PC-3 (cell line): ENCODE data around the gene ENO3. TPM values are rescaled to one million over a fixed set of nuclear protein-coding genes. Genes with fewer than 3 reads are reported as not detected.

Experiments used
- microRNA-seq: library from miRNA; unstranded; fragments of <30 nt; microRNA quantifications from one replicate; pipeline ENCODE4 v1.1.0, GENCODE V29; 2020; ENCODE audit not compliant: unreplicated experiment
- total RNA-seq: library from RNA; depleted of rRNA; stranded (reverse); fragments of >200 nt; gene quantifications from 2 replicates; pipeline ENCODE4 v1.2.3, GENCODE V29; 2014; rRNA removed

The ENO3 gene
- total RNA-seq, 1 experiment from 2014 or later, result 2.4 TPM

Small RNA genes within 50 kb of the gene (microRNA-seq; reads per million reads assigned to microRNA genes)
- gene MIR6864 (not detected), gene MIR6865 (not detected)

Other genes with a start within 250 kb of the ENO3 start
- gene PELP1, start 247.0 kb upstream of the ENO3 start, total RNA-seq, result 35.1 and 37.6 TPM in 2 replicates
- gene ARRB2, start 240.5 kb upstream of the ENO3 start, total RNA-seq, result 22.2 and 28.1 TPM in 2 replicates
- gene MED11, start 219.7 kb upstream of the ENO3 start, total RNA-seq, result 25.4 and 28.9 TPM in 2 replicates
- gene ZMYND15, start 211.3 kb upstream of the ENO3 start, total RNA-seq, result 0.51 and 0.58 TPM in 2 replicates
- 22.1 and 38.7 TPM in 2 replicates for gene CXCL16, start 211.2 kb upstream of the ENO3 start, total RNA-seq
- not detected in 2 replicates for gene TM4SF5, start 179.2 kb upstream of the ENO3 start, total RNA-seq
- 1.2 and 3.1 TPM in 2 replicates for gene VMO1, start 164.8 kb upstream of the ENO3 start, total RNA-seq
- 0.98 TPM in 1 of 2 replicates, not detected in the other for gene GLTPD2, start 162.2 kb upstream of the ENO3 start, total RNA-seq
- 281 and 405 TPM in 2 replicates for gene PSMB6, start 155.0 kb upstream of the ENO3 start, total RNA-seq
- gene PLD2, start 144.0 kb upstream of the ENO3 start, total RNA-seq, result 24.3 and 27.3 TPM in 2 replicates
- gene MINK1, start 117.8 kb upstream of the ENO3 start, total RNA-seq, result 44.5 and 64.8 TPM in 2 replicates
- gene C17orf107, start 51.6 kb upstream of the ENO3 start, total RNA-seq, result 0.35 and 0.36 TPM in 2 replicates
- gene CHRNE, start 48.0 kb upstream of the ENO3 start, total RNA-seq, result 0.11 TPM in 1 of 2 replicates, not detected in the other
- not detected in 2 replicates for gene GP1BA, start 18.8 kb upstream of the ENO3 start, total RNA-seq
- 64.3 and 72.1 TPM in 2 replicates for gene SLC25A11, start 11.1 kb upstream of the ENO3 start, total RNA-seq
- gene RNF167, start 10.9 kb upstream of the ENO3 start, total RNA-seq, result 37.8 and 43.1 TPM in 2 replicates
- gene PFN1, start 2.6 kb upstream of the ENO3 start, total RNA-seq, result 1,914 and 2,339 TPM in 2 replicates
- 44.1 and 48.4 TPM in 2 replicates for gene SPAG7, start 16.7 kb downstream of the ENO3 start, total RNA-seq
- 6.2 and 27.2 TPM in 2 replicates for gene CAMTA2, start 36.6 kb downstream of the ENO3 start, total RNA-seq
- gene INCA1, start 46.4 kb downstream of the ENO3 start, total RNA-seq, result not detected in 2 replicates
- gene KIF1C, start 46.8 kb downstream of the ENO3 start, total RNA-seq, result 60.9 and 67.9 TPM in 2 replicates
- not detected in 2 replicates for gene SLC52A1, start 84.3 kb downstream of the ENO3 start, total RNA-seq
- 0.58 and 0.84 TPM in 2 replicates for gene ZFP3, start 127.3 kb downstream of the ENO3 start, total RNA-seq
- 3.5 and 4.7 TPM in 2 replicates for gene ZNF232, start 160.8 kb downstream of the ENO3 start, total RNA-seq
- not detected in 2 replicates for gene USP6, start 164.9 kb downstream of the ENO3 start, total RNA-seq
- 1.7 and 9.4 TPM in 2 replicates for gene ZNF594, start 240.7 kb downstream of the ENO3 start, total RNA-seq